HG03280 (cell line): Measurements from ENCODE around the gene HOXA9.

Experiments used
- ATAC-seq: cut with Tn5 transposase; IDR thresholded peaks from one replicate; pipeline ENCODE4 v1.9.1; 2021; ENCODE audit warnings: mild to moderate bottlenecking, moderate library complexity; ENCODE audit not compliant: unreplicated experiment

Gene HOXA9

DNA sequence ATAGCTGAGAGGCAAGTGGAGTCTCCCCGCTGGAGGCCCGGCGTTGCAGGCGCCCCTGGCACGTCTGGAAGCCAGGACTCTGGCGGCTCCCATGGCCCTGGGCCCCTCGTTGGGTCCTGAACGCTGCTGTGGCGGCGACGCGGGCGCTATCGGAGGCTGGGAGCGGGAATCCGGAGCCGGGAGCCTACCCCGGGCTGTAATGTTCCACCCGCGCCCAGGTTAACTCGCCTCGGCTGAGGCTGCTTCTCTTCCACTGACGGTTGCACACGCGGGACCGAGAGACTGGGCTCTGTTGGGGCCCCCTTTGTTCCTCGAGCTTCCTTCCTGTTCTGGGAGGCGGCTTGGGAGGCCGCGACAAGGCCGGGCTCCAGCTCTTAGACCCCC lies 20.6 kb downstream of the HOXA9 start:
- ATAC-seq = no peak

DNA sequence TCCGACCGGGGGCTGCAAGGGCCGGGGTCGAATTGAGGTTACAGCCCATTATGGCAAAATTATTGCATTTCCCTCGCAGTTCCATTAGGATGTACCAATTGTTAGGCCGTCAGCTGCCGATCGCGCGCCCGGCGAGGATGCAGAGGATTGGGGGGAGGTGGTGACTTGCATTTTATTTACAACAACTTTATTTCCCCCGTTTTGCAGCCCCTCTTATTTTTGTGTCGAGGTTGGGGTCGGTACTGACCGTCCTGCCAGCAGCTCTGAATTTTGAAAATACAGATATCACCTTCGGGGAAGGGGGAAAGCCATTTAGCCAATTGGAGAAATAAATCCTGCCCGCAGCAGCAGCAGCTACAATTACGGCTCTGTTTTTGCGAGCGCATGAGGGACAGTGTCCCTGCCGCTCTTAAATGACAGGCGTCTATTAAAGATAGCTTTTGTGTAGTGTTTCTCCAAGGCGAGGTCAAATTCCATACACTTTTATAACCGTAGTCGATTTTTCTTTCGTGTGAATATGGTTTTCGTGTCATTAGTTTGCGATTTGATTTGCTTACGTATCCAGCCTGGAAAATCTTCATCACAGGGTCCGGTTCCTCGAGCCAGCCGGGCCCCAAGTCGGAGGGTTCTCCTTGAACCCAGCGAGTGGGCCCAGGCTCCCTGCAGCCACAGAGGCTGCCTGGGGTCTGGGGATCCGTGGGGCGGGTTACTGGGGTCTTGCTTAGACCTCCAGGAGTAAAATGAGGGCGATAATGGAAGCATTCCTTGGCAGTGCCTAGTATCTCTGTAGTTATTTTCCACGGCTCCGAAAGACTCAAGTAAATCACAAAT lies 21.2 kb downstream of the HOXA9 start:
- no peak for ATAC-seq

DNA sequence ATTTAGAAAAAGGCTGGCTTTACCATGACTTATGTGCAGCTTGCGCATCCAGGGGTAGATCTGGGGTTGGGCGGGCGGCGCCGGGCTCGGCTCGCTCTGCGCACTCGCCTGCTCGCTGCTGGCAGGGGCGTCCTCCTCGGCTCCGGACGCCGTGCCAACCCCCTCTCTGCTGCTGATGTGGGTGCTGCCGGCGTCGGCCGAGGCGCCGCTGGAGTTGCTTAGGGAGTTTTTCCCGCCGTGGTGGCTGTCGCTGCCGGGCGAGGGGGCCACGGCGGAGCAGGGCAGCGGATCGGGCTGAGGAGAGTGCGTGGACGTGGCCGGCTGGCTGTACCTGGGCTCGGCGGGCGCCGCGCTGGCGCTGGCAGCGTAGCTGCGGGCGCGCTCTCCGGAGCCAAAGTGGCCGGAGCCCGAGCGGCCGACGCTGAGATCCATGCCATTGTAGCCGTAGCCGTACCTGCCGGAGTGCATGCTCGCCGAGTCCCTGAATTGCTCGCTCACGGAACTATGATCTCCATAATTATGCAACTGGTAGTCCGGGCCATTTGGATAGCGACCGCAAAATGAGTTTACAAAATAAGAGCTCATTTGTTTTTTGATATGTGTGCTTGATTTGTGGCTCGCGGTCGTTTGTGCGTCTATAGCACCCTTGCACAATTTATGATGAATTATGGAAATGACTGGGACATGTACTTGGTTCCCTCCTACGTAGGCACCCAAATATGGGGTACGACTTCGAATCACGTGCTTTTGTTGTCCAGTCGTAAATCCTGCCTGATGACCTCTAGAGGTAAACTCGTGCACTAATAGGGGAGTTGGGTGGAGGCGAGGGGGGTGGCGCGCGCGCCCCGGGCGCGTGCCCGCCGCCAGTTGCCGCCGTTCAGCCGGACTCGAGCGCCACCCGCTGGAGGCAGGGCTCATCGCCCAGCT lies 22.1 kb downstream of the HOXA9 start, which contains the start of gene HOXA5:
TSS of gene HOXA5 (minus strand) at position 659 of the 927 bp plus-strand sequence. CDS start at position 585, 74 bp downstream.
- ATAC-seq = no peak

DNA sequence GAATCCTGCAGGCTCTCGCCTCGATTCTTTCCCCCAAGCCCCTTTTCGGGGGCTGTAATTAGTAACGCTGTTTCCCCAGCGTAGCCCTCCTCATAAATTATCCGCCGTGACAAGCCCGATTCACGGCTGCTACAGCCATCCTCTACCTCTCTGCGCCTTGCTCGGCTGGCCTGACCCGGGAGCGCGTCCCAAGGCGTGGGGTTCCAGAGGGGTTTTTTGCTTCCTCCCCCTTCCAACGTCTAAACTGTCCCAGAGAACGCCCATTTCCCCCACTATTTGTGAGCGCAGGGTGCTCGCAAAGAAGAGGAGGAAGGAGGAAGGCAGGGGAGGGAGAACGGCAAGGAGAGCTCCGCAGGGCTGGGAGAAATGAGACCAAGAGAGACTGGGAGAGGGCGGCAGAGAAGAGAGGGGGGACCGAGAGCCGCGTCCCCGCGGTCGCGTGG lies 22.7 kb downstream of the HOXA9 start:
- no peak for ATAC-seq

DNA sequence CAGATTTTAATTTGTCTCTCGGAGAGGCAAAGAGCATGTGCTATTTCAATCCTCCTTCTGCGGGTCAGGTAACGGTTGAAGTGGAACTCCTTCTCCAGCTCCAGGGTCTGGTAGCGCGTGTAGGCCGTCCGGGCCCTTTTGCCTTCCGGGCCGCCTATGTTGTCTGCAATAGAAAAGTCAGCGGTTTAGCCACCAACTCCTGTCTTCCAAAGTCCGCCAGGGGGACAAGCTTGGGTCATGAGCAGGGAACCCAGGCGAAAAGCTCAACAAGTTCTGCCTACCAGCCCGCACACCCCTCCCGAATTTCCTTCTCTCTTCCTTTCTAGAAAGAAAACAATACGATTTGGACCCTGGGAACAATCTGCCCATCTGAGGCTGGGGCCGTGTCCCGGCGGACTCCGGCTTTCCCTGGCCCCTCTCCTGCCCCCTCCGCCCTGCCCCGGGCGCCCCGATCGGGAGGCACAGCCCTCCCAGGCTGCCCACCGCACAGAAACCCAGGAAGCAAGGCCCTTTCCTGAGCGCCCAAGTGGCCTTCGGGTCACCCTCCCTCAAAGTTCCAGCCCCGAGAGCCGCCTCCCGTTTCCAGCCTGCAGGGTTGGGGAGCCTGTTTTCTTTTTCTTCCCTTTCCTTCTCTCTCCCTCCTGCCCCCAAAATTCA lies 23.3 kb downstream of the HOXA9 start:
- ATAC-seq = no peak

DNA sequence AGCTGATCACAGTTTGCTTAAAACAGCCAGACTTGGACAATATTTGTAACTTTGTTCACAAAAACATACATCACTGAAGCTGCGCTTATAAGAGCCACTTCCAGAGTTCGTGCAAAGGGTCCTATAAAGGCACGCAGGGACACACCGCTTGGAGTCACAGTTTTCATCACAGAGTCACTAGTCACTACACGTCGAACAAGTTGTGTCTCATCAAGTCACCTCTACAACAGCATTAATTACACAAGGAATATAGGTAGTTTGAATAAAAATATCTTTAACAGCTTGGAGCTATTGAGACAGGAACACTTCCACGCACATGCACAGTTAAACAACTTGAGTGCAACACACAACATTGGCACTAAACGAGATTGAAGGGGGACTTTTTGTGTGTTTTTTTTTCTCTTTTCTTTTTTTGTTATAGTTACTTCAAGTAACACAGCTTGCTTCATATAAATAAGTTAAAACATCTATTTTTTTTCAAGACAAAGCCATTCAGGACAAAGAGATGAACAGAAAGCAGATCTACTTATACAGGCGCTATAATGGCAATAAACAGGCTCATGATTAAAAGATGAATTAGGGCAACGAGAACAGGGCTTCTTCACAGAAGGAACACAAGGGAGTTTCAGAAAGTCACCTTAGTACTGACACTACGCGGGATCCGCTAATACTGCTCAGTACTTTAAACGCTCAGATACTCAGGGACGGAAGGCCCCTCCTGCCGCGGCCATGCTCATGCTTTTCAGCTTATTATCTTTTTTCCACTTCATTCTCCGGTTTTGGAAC lies 24.0 kb downstream of the HOXA9 start:
- no peak for ATAC-seq

DNA sequence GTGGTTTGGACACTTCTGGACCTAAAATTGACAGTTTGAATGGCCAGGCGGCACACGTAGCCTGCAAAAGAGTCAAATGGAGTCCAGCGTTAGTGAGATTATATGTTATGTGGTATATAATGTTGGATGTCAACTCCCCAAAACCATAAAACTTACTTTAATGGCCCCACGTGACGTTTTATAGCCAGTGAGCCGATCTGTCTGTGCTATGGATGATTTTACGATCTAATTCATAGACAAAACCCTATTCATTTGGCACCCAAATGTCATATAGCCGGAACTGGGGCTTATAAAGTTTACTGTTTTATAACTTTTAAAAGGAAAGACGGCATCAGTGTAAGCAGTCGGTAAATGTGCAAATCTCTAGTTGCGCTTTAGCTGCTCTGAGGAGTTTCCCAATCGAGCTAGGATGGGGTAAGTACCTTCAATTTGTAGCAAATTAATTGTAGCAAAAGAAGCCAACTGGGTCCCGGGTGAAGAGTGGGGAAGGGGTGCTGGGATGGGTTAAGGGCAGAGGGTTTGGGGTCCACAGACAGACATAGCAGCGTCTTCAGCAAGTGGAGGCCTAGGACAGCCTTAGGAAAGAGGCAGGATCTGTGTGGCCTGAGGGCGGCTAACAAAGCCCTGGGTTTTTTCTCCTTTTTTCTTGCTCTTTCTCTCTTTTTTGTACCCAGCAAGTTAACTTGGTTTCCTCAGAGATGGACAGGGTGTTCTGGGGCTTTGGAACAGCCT lies 25.0 kb downstream of the HOXA9 start:
- no peak for ATAC-seq

DNA sequence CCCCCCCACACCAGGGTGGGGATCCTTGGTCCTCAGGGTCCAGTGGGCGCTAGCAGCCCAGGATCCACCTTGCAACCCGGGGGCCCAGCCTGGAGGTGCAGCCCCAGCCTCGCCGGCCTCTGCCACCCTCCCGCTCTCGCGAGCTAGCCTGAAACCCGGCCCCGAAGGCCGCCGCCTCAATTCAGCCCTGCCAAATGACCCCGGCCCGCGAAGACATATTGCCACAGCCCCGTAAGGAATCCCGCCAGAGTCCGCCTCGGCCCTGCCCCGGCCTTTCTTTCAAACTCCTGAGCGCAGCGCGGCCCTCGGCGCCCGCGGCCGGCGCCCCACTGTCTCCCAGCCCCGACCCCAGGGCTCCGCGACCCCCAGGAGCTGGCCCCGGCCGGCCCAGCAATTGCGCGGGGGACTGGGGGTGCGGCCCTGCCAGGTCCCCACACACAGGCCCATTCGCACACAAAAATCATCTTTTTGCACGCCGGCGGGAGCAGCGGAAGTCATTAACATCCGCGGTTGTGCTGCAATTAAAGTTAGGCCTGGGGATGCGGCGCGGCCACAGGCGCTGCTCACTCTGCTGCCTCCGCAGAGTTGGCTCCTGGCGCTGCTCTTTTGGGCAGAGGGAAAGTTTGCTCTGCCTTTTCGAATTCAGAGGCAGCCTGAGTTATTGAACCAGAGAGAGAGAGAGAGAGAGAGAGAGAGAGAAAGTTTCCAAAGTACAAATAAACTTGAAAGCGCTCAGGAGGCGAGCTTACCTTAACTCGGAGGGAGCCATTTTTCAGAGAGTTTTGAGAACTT lies 25.8 kb downstream of the HOXA9 start:
- ATAC-seq = no peak

DNA sequence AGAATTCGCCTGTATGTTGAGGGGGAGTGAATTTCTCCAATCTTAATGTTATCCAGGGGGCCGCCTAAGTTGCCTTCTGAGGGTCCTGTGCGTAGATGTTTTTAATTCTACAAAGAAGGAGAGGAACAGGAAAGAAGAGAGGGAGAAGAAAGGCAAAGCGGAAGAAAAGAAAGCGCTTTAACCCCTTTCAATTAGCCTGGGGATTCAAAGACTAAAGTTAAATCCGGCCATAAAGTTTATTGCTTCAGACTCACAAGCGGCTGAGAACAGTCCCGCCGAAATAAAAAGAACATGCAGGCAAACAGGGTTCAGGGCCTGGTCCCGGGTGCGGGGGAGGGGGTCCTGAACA lies 26.4 kb downstream of the HOXA9 start:
- no peak for ATAC-seq

DNA sequence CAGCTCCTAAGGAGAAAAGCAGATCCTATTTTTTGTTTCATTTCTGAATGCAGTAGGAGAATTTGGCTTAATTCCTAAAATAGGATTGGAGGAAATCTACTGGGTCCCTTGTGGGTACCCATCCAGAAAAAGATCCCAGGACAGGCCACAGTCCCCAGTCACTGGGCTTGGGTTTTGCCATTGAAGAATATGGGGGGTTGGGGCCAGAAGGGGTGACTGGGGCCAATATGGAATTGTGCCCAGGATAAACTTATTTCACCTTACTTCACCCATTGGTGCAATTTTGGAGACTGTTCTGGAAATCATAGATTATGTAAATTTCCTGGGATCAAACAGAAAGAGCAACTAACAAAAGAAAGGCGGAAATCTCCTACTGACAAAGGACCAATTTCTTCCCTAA lies 26.9 kb downstream of the HOXA9 start:
- ATAC-seq = no peak

DNA sequence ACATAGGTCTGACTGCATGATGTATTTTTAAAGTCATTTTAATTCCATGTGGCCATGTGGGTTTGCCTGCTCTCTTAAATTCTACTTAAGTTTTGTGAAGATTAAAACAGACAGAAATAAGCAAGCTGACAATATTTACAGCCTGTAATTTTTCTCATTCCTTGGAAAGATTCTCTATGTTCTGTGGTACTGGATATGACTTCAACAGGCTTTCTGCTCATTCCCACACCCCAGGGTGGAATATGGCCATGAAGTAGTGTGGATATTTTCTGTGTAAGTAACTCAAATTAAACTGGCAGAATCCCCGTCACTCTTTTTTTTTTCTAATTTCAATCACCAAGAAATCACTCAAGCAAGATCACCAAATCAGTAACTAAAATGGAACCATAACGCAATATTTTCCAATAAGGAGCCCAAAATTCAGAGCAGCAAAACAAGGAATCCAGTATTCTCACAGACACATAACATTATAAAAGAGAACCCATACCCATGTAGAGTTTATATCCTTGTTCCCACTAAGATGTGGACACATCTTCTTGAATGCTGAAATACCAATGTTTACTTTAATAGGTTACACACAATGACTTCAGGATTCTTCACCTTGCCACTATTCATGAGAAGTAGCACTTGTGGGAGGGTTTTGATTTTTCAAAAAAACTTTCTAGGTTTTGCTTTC lies 27.6 kb downstream of the HOXA9 start:
- ATAC-seq = no peak

DNA sequence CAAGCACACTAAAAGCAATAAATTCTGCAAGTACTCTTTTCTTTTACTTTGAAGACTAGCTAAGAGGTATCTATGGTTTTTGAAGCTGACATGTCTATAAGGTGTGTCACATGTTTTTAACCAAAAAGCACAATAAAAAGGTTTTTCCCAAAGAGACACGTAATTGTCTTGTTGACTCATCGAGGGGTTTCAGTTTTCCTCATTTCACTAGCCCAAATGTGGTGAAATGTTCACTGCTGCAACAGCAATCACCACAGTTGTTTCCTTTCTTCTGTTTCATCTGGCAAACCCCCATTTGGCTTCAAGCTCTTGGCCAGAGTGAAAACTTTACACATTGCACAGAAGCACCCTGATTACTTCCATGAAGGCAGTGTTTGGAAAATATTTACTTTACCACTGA lies 30.9 kb downstream of the HOXA9 start:
- ATAC-seq = no peak

DNA sequence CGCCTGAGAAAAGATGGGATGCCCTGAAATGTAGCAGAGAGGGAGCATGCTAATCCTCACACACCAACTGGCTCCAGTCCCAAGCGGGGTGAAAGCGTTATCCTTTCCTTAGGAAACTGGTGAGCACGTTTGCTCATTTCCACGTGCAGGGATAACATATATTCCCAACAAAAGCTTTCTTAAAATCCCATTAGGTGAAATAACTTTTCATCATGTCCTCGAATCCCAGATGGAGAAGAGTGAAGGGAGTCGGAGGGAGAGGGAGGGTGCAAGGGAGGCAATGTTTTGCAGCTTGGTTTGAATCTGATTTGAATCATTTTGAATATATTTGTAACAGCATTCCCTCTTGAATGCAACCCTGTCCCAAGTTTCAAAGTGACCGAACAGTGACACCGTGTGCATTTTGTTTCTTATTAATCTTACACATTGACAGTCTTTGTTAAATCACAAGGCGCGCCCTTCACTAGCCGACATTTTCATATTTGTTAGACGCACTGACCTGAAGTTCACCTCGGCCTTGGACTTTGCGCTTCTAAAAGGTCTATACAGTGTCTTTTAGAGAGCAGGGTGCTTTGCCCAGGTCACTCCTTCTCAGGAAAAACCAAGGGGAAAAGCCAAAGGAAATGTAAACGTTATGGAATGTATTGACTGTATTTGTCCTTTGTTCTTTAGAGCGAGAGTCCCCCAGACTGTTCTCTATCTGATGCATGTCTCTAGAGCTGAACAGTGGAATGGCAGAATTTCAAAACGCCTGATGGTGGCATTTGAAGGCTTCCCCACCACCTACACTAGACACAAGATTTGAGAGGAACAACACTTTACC lies 31.7 kb downstream of the HOXA9 start:
- ATAC-seq = no peak

DNA sequence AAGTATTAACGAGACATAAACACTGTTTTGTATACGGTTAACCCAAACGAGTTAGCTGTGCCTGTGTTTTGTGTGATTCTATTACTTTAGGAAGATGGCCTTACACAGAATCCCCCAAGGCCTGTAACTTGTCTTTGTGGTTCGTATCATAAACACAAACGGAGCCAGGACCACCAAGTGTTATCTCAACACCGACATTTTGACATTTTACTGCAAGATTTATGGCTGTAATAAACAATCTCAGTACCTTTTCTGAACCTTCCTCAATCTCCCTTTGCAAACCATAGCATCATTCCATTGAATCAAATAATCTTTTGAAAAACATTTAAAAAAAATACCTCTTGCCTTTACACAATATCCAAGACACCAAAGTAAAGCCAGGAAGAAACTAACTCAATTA lies 32.4 kb downstream of the HOXA9 start:
- ATAC-seq = no peak

DNA sequence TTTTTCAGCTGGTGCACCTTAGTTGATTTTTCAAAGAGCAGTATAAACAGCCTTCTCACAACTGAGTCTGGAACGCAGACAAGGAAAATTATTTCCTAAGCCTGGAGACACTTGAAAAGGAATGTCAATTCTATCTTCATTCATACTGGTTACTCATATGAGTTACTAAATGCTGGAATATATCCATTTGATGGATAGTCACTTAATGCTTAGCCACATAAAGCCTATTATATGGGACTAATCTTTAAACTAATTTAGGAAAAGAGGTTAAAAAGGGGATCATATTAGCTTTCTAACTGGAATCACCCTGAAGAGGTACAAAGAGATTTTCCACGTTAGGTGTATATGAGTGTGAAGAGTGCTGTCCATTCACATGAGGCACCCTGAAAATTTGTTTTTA lies 33.1 kb downstream of the HOXA9 start:
- no peak for ATAC-seq

DNA sequence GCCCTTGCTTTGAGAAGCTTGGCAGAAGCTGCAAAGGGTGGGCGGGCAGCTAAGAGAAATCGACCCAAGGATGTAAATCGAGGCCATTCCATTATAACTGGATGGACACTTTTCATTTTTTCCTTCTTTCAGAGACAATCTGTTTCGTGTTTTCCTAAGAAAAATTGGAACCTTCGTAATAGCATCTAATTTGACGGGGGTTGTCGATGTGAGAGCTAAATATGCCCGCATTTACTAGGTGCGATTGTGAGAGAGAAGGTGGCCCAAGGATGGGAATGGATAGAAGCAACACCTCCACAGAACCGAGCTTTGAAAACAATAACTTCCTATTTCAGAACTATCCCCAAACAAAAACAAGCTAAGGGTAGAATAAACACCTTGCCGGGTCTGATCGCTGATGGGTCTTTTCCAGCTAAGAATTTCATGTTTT lies 33.9 kb downstream of the HOXA9 start:
- no peak for ATAC-seq

DNA sequence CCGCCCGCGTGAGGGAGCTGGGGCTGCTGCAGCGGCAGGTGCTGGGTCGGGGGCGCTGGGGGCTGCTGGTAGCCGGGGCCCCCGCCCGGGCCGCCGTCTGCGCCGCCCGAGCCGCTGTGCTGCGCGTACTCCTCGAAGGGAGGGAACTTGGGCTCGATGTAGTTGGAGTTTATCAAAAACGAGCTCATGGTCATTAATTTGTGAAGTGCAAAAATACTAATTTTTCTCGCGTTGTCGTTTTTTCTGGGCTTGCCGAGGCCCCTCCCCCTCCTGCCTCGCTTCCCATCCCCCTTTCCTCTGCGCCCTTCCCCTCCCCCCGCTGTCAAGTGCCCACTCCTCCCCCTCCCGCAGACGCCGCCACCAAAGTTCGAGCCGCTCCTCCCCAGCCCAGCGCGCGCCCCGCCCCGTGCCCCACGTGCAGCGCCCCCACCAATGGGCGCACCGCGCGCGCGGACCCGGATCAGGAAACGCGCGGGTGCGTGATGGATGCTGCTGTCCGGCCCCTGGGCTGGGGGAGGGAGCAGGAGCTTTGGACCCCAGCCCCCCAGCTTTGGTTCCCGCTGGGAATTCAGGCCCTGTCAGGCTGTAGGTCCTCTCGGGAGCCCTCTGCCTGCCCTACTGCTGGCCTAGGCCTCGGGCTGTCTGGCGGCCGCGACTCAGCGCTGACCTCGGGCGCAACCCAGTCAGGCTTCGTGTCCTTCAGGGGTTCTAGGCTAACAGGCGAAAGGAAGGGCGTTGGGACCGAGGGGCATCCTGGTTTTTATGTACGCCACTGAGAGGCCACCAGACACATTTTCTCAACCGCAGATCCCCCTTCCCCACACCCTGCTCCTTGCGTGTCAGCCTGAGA lies 34.6 kb downstream of the HOXA9 start, which contains the start of gene HOXA4:
TSS of gene HOXA4 (minus strand) at position 218 of the 850 bp plus-strand sequence. CDS start at position 194, 24 bp downstream.
- peak; percentile 64 for ATAC-seq
